GM06990 (cell line): Measurements from ENCODE around the gene OPRM1.
"Not testable (repeated sequence)": the region's sequence is repeated elsewhere in the genome, so short reads cannot be mapped to it uniquely, and the experiment has no call there.

ENCODE experiments used
- DNase-seq: peaks from one replicate; pipeline ENCODE4 v3.0.0-alpha.2; 2011; ENCODE audit not compliant: insufficient read length; ENCODE audit errors: extremely low read depth
- H3K27me3 ChIP-seq: replicated peaks from 2 replicates; pipeline ENCODE4 v1.6.0; 2011; ENCODE audit warnings: low read length; ENCODE audit not compliant: control insufficient read depth, insufficient read depth
- H3K36me3 ChIP-seq: 2 replicates; pipeline ENCODE4 v1.5.1; 2011; ENCODE audit warnings: low read length; ENCODE audit not compliant: control insufficient read depth, insufficient read depth
- H3K4me3 ChIP-seq: replicated peaks from 2 replicates; pipeline ENCODE4 v1.5.1; 2011; ENCODE audit warnings: low read depth, mild to moderate bottlenecking, control low read depth, low read length
- CTCF ChIP-seq: IDR thresholded peaks from 2 replicates; pipeline ENCODE4 v1.5.1; 2011; ENCODE audit warnings: low read length, control low read depth, mild to moderate bottlenecking, inconsistent platforms; ENCODE audit not compliant: insufficient read depth, poor library complexity, severe bottlenecking

The OPRM1 gene

GRCh38 chr6:154070657-154071056 is 31.6 kb downstream of the OPRM1 start:
- no peak for TF ChIP-seq CTCF
- no peak for DNase-seq
- Histone ChIP-seq H3K36me3 (no peaks in the 10 kb centered on the region), H3K27me3 (no peaks in the 10 kb centered on the region), H3K4me3 (no peak overlapping the region)

GRCh38 chr6:154071236-154071635 is 32.2 kb downstream of the OPRM1 start:
- no peak for TF ChIP-seq CTCF
- no peak for DNase-seq
- Histone ChIP-seq H3K27me3 (no peaks in the 10 kb centered on the region), H3K4me3 (no peak overlapping the region), H3K36me3 (no peaks in the 10 kb centered on the region)

- no peak for TF ChIP-seq CTCF
- H3K27me3 ChIP-seq, result no peaks in the 10 kb centered on the region
- no peak overlapping the region for H3K4me3 ChIP-seq
- no peaks in the 10 kb centered on the region for H3K36me3 ChIP-seq
- no peak for DNase-seq
These were observed 32.7 kb downstream of the OPRM1 start for GRCh38 chr6:154071711-154072110.

- not testable (repeated sequence) for DNase-seq, H3K4me3 ChIP-seq, H3K36me3 ChIP-seq, H3K27me3 ChIP-seq
These were observed 39.6 kb downstream of the OPRM1 start for GRCh38 chr6:154078596-154078995.

GRCh38 chr6:154080461-154081189 is 41.6 kb downstream of the OPRM1 start:
- no peak for TF ChIP-seq CTCF
- H3K27me3 ChIP-seq, result no peaks in the 10 kb centered on the region
- DNase-seq, result no peak

GRCh38 chr6:154086510-154086909 is 47.5 kb downstream of the OPRM1 start:
- no peaks in the 10 kb centered on the region for H3K27me3 ChIP-seq
- no peak for DNase-seq
- no peak overlapping the region for H3K4me3 ChIP-seq
- H3K36me3 ChIP-seq, result no peaks in the 10 kb centered on the region
- TF ChIP-seq CTCF, result no peak

More at GRCh38 chr6:154080461-154081189, 41.6 kb downstream of the OPRM1 start:
- Histone ChIP-seq H3K36me3 (no peaks in the 10 kb centered on the region), H3K4me3 (no peak overlapping the region)
